CD14-positive monocyte (primary cell): ENCODE results near the gene SLC16A12. TPM values are rescaled to one million over a fixed set of nuclear protein-coding genes. Genes with fewer than 3 reads are reported as not detected.

Source experiments
- DNase-seq, 3 donors: peaks; one replicate each; pipeline ENCODE4 v3.0.0-alpha.2; 2011 to 2022
- H2AFZ ChIP-seq: 2 replicates; pipeline ENCODE4 v1.6.0; 2012; ENCODE audit warnings: mild to moderate bottlenecking, low read depth, low read length, inconsistent platforms; ENCODE audit not compliant: insufficient read depth, poor library complexity, severe bottlenecking
- H3K27ac ChIP-seq, 2 donors: 1 replicate in 1 of 2; 2 replicates in 1 of 2; pipeline ENCODE4 v1.5.1; 2012 to 2013; ENCODE audit warnings: low read length in 2 of 2, control low read depth in 1 of 2, inconsistent platforms in 1 of 2, low read depth in 1 of 2, mild to moderate bottlenecking in 1 of 2
- H3K27me3 ChIP-seq, 2 donors: one replicate each; pipeline versions ENCODE4 v1.6.0 to v1.6.1; 2011 to 2013; ENCODE audit warnings: low read length in 2 of 2; ENCODE audit not compliant: control insufficient read depth in 2 of 2, insufficient read depth in 2 of 2
- H3K36me3 ChIP-seq, 2 donors: replicated peaks in 1 of 2; 1 replicate in 1 of 2; 2 replicates in 1 of 2; pipeline versions ENCODE4 v1.5.1 to v1.6.1; 2012 to 2013; ENCODE audit warnings: low read length in 2 of 2, control low read depth in 1 of 2, inconsistent platforms in 1 of 2, mild to moderate bottlenecking in 1 of 2; ENCODE audit not compliant: insufficient read depth in 2 of 2, control insufficient read depth in 1 of 2
- H3K4me1 ChIP-seq, 2 donors: 1 replicate in 1 of 2; 2 replicates in 1 of 2; pipeline versions ENCODE4 v1.5.1 to v1.6.1; 2012 to 2013; ENCODE audit warnings: low read length in 2 of 2, control low read depth in 1 of 2, inconsistent platforms in 1 of 2, mild to moderate bottlenecking in 1 of 2, moderate library complexity in 1 of 2; ENCODE audit not compliant: insufficient read depth in 2 of 2, control insufficient read depth in 1 of 2
- H3K4me2 ChIP-seq: replicated peaks from 2 replicates; pipeline ENCODE3; 2012; ENCODE audit warnings: low read length, moderate library complexity, mild to moderate bottlenecking; ENCODE audit not compliant: poor library complexity, severe bottlenecking; ENCODE audit errors: extremely low read depth
- H3K4me3 ChIP-seq, 3 experiments: fragments of 200-600 bp in 1 of 3; sonication (generic) in 1 of 3; replicated peaks in 1 of 3; 1 replicate in 2 of 3; 2 replicates in 1 of 3; pipeline ENCODE4 v1.5.1; 2011 to 2013; ENCODE audit warnings: low read length in 3 of 3, mild to moderate bottlenecking in 3 of 3, control low read depth in 2 of 3, low read depth in 2 of 3, inconsistent platforms in 1 of 3, moderate library complexity in 1 of 3
- H3K79me2 ChIP-seq: 2 replicates; pipeline ENCODE4 v1.6.0; 2012; ENCODE audit warnings: mild to moderate bottlenecking, control low read depth, inconsistent platforms, low read length, moderate library complexity; ENCODE audit not compliant: insufficient read depth
- H3K9ac ChIP-seq: 2 replicates; pipeline ENCODE4 v1.6.0; 2017; ENCODE audit warnings: low read length, mild to moderate bottlenecking; ENCODE audit not compliant: insufficient read depth, poor library complexity, severe bottlenecking
- H3K9me3 ChIP-seq, 2 donors: replicated peaks in 1 of 2; 1 replicate in 1 of 2; 2 replicates in 1 of 2; pipeline versions ENCODE4 v1.5.1 to v1.6.1; 2012 to 2013; ENCODE audit warnings: low read length in 2 of 2, control low read depth in 1 of 2; ENCODE audit not compliant: control insufficient read depth in 1 of 2, insufficient read depth in 1 of 2
- H4K20me1 ChIP-seq: 2 replicates; pipeline ENCODE4 v1.6.0; 2012; ENCODE audit warnings: mild to moderate bottlenecking, low read length, control low read depth, moderate library complexity; ENCODE audit not compliant: insufficient read depth
- H3K27ac Mint-ChIP-seq, 7 donors: one replicate each; pipeline ENCODE4 v1.8.0; 2020; ENCODE audit warnings: mild to moderate bottlenecking in 7 of 7, mixed read lengths in 7 of 7, moderate library complexity in 6 of 7, inconsistent platforms in 2 of 7
- H3K27me3 Mint-ChIP-seq, 3 donors: one replicate each; pipeline ENCODE4 v1.8.0; 2021 to 2022; ENCODE audit warnings: low read depth in 3 of 3, mild to moderate bottlenecking in 3 of 3, mixed read lengths in 3 of 3, moderate library complexity in 3 of 3, inconsistent platforms in 1 of 3
- H3K36me3 Mint-ChIP-seq, 2 donors: one replicate each; pipeline ENCODE4 v1.8.0; 2020; ENCODE audit warnings: mixed read lengths in 2 of 2, inconsistent platforms in 1 of 2, mild to moderate bottlenecking in 1 of 2
- H3K4me1 Mint-ChIP-seq: one replicate; pipeline ENCODE4 v1.8.0; 2020; ENCODE audit warnings: mild to moderate bottlenecking, mixed read lengths
- H3K4me3 Mint-ChIP-seq, 2 donors: one replicate each; pipeline ENCODE4 v1.8.0; 2020; ENCODE audit warnings: mild to moderate bottlenecking in 2 of 2, mixed read lengths in 2 of 2, moderate library complexity in 1 of 2
- H3K9me3 Mint-ChIP-seq, 7 donors: one replicate each; pipeline ENCODE4 v1.8.0; 2020 to 2022; ENCODE audit warnings: mixed read lengths in 7 of 7, mild to moderate bottlenecking in 6 of 7, moderate library complexity in 6 of 7, inconsistent platforms in 2 of 7
- WGBS: methylation state at CpG from one replicate; pipeline ENCODE4 v1.1.5; 2013; ENCODE audit warnings: missing lambda C conversion rate; ENCODE audit not compliant: insufficient coverage; 5-methylcytosine and 5-hydroxymethylcytosine counted together
- intact Hi-C, 2 donors: fragments of 100-400 bp; cut with micrococcal nuclease; formaldehyde crosslinking; loops; one replicate each; pipeline versions ENCODE4 v1.15.0 to v1.15.1; 2023
- polyA plus RNA-seq, 3 donors: library from polyadenylated mRNA; depleted of rRNA in 1 of 3; unstranded in 2 of 3; stranded (reverse) in 1 of 3; fragments of 300-500 nt in 2 of 3; fragments of >200 nt in 1 of 3; fragmentation: Illumina TruSeq in 2 of 3; gene quantifications; 1 replicate in 2 of 3; 2 replicates in 1 of 3; pipeline ENCODE4 v1.2.3, GENCODE V29; 2012 to 2021
- TF ChIP-seq, protein P1 (sequence below): fragments of 200-600 bp; IDR thresholded peaks from one replicate; pipeline ENCODE4 v1.8.0; 2022; ENCODE audit warnings: antibody characterized with exemption, mild to moderate bottlenecking

The SLC16A12 gene
- polyA plus RNA-seq, 3 donors = 0.04 TPM; not detected in 2

DNA sequence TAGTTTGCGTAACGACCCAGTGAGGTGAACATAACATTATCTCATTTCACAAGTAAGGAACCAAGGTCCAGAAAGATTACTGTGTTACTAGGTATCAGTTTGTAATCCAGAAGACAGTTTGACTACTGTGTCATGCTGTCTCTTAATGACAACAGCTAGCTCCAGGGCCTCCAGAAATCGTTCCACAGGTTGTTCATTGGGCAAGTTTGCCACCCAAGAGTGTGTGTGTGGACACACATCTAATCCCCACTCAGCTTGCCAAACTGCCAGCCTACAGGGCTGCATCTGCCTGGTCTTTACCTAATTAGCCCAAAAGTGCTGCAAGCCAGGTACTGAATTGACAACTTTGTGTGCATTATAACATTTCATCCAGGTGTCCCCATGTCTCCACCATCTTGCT, 27.9 kb upstream of the SLC16A12 start:
- Mint-ChIP-seq H3K36me3 (no peaks in the 10 kb centered on the region), H3K4me1 (no peaks in the 10 kb centered on the region), H3K4me3 (no peak overlapping the region), H3K9me3 (no peaks in the 10 kb centered on the region), H3K27me3 (peaks cover 4 to 10% (median 7%) of the 10 kb centered on the region in 3 donors), H3K27ac (no peak overlapping the region)
- no peaks in the 10 kb centered on the region for H3K9me3 ChIP-seq
- H3K4me3 ChIP-seq = no peak overlapping the region
- no peaks in the 10 kb centered on the region for H4K20me1 ChIP-seq
- H2AFZ ChIP-seq = no peak overlapping the region
- WGBS = 100% methylated on average over 1 of the region's 3 CpGs
- no peak overlapping the region for H3K27ac ChIP-seq
- DNase-seq = no peak
- no peak overlapping the region for H3K9ac ChIP-seq
- no peaks in the 10 kb centered on the region for H3K4me1 ChIP-seq
- no peaks in the 10 kb centered on the region for H3K36me3 ChIP-seq
- intact Hi-C loops = loop anchor here (10.0 kb wide), 1 partner anchor 139 kb away; no protein-coding TSS in a partner anchor
- H3K79me2 ChIP-seq = no peaks in the 10 kb centered on the region
- H3K27me3 ChIP-seq = peaks cover 0 to 2% of the 10 kb centered on the region in 2 donors
- TF ChIP-seq, protein P1, sequence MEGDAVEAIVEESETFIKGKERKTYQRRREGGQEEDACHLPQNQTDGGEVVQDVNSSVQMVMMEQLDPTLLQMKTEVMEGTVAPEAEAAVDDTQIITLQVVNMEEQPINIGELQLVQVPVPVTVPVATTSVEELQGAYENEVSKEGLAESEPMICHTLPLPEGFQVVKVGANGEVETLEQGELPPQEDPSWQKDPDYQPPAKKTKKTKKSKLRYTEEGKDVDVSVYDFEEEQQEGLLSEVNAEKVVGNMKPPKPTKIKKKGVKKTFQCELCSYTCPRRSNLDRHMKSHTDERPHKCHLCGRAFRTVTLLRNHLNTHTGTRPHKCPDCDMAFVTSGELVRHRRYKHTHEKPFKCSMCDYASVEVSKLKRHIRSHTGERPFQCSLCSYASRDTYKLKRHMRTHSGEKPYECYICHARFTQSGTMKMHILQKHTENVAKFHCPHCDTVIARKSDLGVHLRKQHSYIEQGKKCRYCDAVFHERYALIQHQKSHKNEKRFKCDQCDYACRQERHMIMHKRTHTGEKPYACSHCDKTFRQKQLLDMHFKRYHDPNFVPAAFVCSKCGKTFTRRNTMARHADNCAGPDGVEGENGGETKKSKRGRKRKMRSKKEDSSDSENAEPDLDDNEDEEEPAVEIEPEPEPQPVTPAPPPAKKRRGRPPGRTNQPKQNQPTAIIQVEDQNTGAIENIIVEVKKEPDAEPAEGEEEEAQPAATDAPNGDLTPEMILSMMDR = no peak
- no peak overlapping the region for H3K4me2 ChIP-seq

DNA sequence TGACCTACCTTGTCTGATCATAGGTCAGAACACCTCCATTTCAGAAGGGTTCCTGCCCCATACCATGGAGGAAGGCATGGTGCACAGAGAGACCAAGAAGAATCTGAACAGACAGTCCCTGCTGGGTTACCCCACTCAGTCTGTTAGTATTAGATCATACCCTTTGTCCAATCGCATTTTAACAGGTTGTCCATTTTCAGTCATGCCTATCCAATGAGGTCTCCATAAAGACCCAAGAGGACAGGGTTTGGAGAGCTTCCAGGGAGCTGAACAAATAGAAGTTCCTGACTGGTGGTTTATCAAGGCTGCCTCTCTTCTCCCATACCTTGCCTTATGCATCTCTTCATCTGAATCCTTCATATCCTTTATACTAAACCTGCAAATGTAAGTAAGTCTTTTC, 21.2 kb upstream of the SLC16A12 start:
- Histone ChIP-seq H3K27ac (no peak overlapping the region), H3K4me3 (no peak overlapping the region), H2AFZ (no peak overlapping the region), H3K36me3 (no peaks in the 10 kb centered on the region), H4K20me1 (no peaks in the 10 kb centered on the region), H3K4me1 (no peaks in the 10 kb centered on the region), H3K79me2 (no peaks in the 10 kb centered on the region), H3K9ac (no peak overlapping the region), H3K9me3 (peaks cover 0 to 3% of the 10 kb centered on the region in 2 donors), H3K27me3 (no peaks in the 10 kb centered on the region), H3K4me2 (no peak overlapping the region)
- no CpG with 5 or more reads among the region's 1 CpG for WGBS
- H3K27me3 Mint-ChIP-seq = peaks cover 2 to 5% (median 3%) of the 10 kb centered on the region in 3 donors
- H3K27ac Mint-ChIP-seq = peak overlapping the region in 1 of 7 donors; percentile 30
- H3K4me3 Mint-ChIP-seq = no peak overlapping the region
- no peak for DNase-seq
- TF ChIP-seq, protein P1 = no peak
- no peaks in the 10 kb centered on the region for H3K36me3 Mint-ChIP-seq
- intact Hi-C loops = no loop called here
- peaks cover 0 to 3% (median 0%) of the 10 kb centered on the region in 7 donors for H3K9me3 Mint-ChIP-seq
- H3K4me1 Mint-ChIP-seq = no peaks in the 10 kb centered on the region
